ENCODE measurements around the gene PXN. TPM values are rescaled to one million over a fixed set of nuclear protein-coding genes. Genes with fewer than 3 reads are reported as not detected.

Gene PXN
- total RNA-seq, 2 experiments from 2014 or later: 229 to 230 TPM

DNA sequence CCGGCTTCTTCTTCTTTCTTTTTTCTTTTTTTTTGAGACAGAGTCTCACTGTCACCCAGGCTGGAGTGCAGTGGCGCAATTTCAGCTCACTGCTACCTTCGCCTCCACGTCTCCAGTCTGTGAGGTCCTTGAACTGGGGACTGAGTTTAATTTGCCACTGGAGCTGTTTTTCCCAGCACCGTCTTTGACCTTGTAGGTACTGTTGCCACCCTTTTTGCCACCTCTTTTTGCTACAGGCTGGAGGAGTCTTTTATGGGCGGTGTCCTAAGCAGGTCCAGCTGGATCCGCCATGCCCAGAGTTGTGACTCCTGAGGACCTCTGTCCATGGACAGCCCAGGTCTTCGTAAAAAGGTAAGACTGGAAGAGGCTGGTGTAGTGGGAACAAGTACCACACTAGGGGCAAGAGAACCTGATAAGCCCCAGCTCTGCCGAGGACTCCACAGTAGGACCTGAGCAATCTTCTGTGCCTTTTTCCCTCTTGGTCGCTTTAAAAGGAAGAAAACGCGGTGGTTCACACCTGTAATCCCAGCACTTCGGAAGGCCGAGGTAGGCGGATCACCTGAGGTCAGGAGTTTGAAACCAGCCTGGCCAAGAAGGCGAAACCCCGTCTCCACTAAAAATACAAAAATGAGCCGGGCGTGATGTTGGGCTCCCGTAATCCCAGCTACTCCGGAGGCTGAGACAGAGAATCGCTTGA is 25.2 kb upstream of the PXN start:
- ChIA-PET POLR2A (interaction anchor here (0.6 to 4.9 kb wide), 46 partner anchors 8 to 1935 kb away, joined by 3 to 271 read pairs (median 8); partner anchors contain the start of genes ANAPC5, COQ5, COX6A1 and DIABLO), CTCF (interaction anchor here (1.3 to 3.5 kb wide), 6 partner anchors 12 to 90 kb away, joined by 3 to 51 read pairs (median 12); partner anchors contain the start of genes PXN, RPLP0 and SIRT4)
- no peaks in the 10 kb centered on the region for H3K9me3 ChIP-seq (ENCODE audit: control insufficient read depth in 1 of 2, insufficient read depth in 1 of 2, low read length in 2 of 2)
- peak overlapping the region; percentile 49 to 99 for H3K27ac ChIP-seq (ENCODE audit: low read depth in 1 of 2, low read length in 2 of 2)
- intact Hi-C loops (cut with DNase I, micrococcal nuclease): loop anchor here in 1 of 2 experiments (1.0 to 5.0 kb wide), 2 partner anchors 38 to 278 kb away; no protein-coding TSS in a partner anchor
- Mint-ChIP-seq H3K4me3 (peak overlapping the region; percentile 69), H3K4me1 (ENCODE audit: low read depth) (peaks cover 5% of the 10 kb centered on the region), H3K27me3 (no peaks in the 10 kb centered on the region), H3K27ac (no peak overlapping the region), H3K36me3 (ENCODE audit: low read depth) (no peaks in the 10 kb centered on the region), H3K9me3 (no peaks in the 10 kb centered on the region)
- peaks cover 23% of the 10 kb centered on the region for H3K4me1 ChIP-seq (ENCODE audit: insufficient read depth, low read length)
- H3K27me3 ChIP-seq (ENCODE audit: control insufficient read depth in 1 of 2, insufficient read depth in 2 of 2, low read length in 2 of 2): no peaks in the 10 kb centered on the region
- peak overlapping the region; percentile 75 for H3K4me3 ChIP-seq (ENCODE audit: low read length)
- no peaks in the 10 kb centered on the region for H3K36me3 ChIP-seq (ENCODE audit: insufficient read depth, low read length)
- TF ChIP-seq, protein P1, sequence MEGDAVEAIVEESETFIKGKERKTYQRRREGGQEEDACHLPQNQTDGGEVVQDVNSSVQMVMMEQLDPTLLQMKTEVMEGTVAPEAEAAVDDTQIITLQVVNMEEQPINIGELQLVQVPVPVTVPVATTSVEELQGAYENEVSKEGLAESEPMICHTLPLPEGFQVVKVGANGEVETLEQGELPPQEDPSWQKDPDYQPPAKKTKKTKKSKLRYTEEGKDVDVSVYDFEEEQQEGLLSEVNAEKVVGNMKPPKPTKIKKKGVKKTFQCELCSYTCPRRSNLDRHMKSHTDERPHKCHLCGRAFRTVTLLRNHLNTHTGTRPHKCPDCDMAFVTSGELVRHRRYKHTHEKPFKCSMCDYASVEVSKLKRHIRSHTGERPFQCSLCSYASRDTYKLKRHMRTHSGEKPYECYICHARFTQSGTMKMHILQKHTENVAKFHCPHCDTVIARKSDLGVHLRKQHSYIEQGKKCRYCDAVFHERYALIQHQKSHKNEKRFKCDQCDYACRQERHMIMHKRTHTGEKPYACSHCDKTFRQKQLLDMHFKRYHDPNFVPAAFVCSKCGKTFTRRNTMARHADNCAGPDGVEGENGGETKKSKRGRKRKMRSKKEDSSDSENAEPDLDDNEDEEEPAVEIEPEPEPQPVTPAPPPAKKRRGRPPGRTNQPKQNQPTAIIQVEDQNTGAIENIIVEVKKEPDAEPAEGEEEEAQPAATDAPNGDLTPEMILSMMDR (IDR thresholded peaks at IDR 0.05): no peak
- peak in 7 of 14 experiments; percentile 2 to 58 (median 14) for DNase-seq
- no peak for ATAC-seq (ENCODE audit: poor library complexity)

DNA sequence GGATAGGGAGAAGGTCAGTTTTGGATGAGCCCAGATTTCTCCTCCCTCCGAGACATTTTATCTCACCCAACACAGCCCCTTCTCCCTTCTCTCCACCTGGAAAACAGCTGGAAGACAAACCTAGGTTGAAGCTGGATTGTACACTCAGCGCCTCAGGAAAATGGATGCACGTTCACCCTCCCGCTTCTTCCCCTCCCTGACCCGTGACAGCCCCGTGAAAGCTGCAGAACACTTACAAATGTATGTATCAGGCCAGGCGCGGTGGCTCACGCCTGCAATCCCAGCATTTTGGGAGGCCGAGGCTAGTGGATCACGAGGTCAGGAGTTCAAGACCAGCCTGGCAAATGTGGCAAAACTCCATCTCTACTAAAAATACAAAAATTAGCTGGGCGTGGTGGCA is 22.0 kb upstream of the PXN start:
- ChIA-PET CTCF (interaction anchor here (1.3 to 1.7 kb wide), 3 partner anchors 15 to 362 kb away, joined by 3 to 4 read pairs (median 4); partner anchors contain the start of gene SIRT4), POLR2A (interaction anchor here (1.2 kb wide), 1 partner anchor 22 kb away, joined by 4 read pairs; the partner anchor contains the start of gene PXN)
- H3K9me3 Mint-ChIP-seq: no peaks in the 10 kb centered on the region
- DNase-seq (no peak), ATAC-seq (ENCODE audit: poor library complexity) (no peak)
- TF ChIP-seq, protein P1 (IDR thresholded peaks at IDR 0.05): no peak
- H3K27ac ChIP-seq (ENCODE audit: low read depth in 1 of 2, low read length in 2 of 2): no peak overlapping the region
- H3K4me1 Mint-ChIP-seq (ENCODE audit: low read depth): peaks cover 5% of the 10 kb centered on the region
- H3K4me1 ChIP-seq (ENCODE audit: insufficient read depth, low read length): peaks cover 18% of the 10 kb centered on the region
- H3K36me3 Mint-ChIP-seq (ENCODE audit: low read depth): no peaks in the 10 kb centered on the region
- no peaks in the 10 kb centered on the region for H3K36me3 ChIP-seq (ENCODE audit: insufficient read depth, low read length)
- H3K27ac Mint-ChIP-seq: no peak overlapping the region
- H3K4me3 Mint-ChIP-seq: no peak overlapping the region
- no peaks in the 10 kb centered on the region for H3K27me3 ChIP-seq (ENCODE audit: control insufficient read depth in 1 of 2, insufficient read depth in 2 of 2, low read length in 2 of 2)
- intact Hi-C loops (cut with DNase I, micrococcal nuclease): no loop called here
- H3K4me3 ChIP-seq (ENCODE audit: low read length): no peak overlapping the region
- H3K9me3 ChIP-seq (ENCODE audit: control insufficient read depth in 1 of 2, insufficient read depth in 1 of 2, low read length in 2 of 2): no peaks in the 10 kb centered on the region
- H3K27me3 Mint-ChIP-seq: no peaks in the 10 kb centered on the region

DNA sequence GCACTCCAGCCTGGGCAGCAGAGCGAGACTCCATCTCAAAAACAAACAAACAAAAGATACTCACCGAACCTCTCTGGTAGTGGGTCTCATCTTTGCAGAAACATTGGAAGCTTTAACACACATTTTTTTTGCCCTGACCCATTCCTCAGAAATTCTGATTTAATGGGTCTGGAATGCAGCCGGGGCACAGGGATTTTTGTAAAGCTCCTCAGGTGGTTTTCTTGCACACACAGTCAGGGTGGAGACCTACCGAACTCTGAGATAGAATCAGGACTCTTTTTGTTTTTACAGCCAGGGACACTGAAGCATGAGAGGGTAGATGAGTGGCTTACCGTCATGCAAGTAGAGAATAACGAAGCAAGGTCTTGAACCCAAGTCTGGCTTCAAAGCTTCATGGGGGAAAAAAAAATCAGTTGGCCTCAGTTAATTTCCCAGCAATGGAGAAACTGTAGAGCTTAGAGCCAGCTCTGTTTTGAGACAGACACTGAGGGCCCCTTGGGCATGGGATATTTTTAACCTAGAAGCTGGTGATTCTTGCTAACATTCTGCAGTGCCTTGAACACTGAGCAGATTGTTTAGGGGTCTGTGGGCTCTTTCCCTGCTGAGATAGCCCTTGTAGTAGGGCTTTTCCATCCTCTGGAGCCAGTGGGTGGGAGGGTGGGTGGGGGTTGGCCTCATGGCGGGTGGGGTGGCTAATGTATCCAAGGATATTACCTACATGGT is 21.4 kb upstream of the PXN start:
- H3K27ac Mint-ChIP-seq: no peak overlapping the region
- H3K4me3 Mint-ChIP-seq: no peak overlapping the region
- H3K9me3 ChIP-seq (ENCODE audit: control insufficient read depth in 1 of 2, insufficient read depth in 1 of 2, low read length in 2 of 2): no peaks in the 10 kb centered on the region
- H3K9me3 Mint-ChIP-seq: no peaks in the 10 kb centered on the region
- H3K27me3 ChIP-seq (ENCODE audit: control insufficient read depth in 1 of 2, insufficient read depth in 2 of 2, low read length in 2 of 2): no peaks in the 10 kb centered on the region
- TF ChIP-seq, protein P1 (IDR thresholded peaks at IDR 0.05): no peak
- no peaks in the 10 kb centered on the region for H3K27me3 Mint-ChIP-seq
- no peaks in the 10 kb centered on the region for H3K36me3 ChIP-seq (ENCODE audit: insufficient read depth, low read length)
- ChIA-PET CTCF (interaction anchor here (0.9 to 1.7 kb wide), 3 partner anchors 15 to 362 kb away, joined by 3 to 4 read pairs (median 4); partner anchors contain the start of gene SIRT4), POLR2A (interaction anchor here (0.8 to 1.2 kb wide), 2 partner anchors 15 to 22 kb away, joined by 3 to 4 read pairs; partner anchors contain the start of genes PXN and SIRT4)
- H3K36me3 Mint-ChIP-seq (ENCODE audit: low read depth): no peaks in the 10 kb centered on the region
- H3K4me3 ChIP-seq (ENCODE audit: low read length): no peak overlapping the region
- peaks cover 5% of the 10 kb centered on the region for H3K4me1 Mint-ChIP-seq (ENCODE audit: low read depth)
- H3K27ac ChIP-seq (ENCODE audit: low read depth in 1 of 2, low read length in 2 of 2): no peak overlapping the region
- no peak for DNase-seq
- intact Hi-C loops (cut with DNase I, micrococcal nuclease): no loop called here
- ATAC-seq (ENCODE audit: poor library complexity): no peak
- peaks cover 13% of the 10 kb centered on the region for H3K4me1 ChIP-seq (ENCODE audit: insufficient read depth, low read length)
